ENCODE measurements around the gene COPS4.

- TF ChIP-seq POLR2A (IDR thresholded peaks at IDR 0.05) (no peak), CTCF (IDR thresholded peaks at IDR 0.05) (no peak)
Observed at GRCh38 chr4:83012200-83012686, 22.7 kb upstream of the COPS4 start.

Data from Peyer's patch (tissue), 4 donors.